Measurements from ENCODE around the gene SLC6A6.

DNA sequence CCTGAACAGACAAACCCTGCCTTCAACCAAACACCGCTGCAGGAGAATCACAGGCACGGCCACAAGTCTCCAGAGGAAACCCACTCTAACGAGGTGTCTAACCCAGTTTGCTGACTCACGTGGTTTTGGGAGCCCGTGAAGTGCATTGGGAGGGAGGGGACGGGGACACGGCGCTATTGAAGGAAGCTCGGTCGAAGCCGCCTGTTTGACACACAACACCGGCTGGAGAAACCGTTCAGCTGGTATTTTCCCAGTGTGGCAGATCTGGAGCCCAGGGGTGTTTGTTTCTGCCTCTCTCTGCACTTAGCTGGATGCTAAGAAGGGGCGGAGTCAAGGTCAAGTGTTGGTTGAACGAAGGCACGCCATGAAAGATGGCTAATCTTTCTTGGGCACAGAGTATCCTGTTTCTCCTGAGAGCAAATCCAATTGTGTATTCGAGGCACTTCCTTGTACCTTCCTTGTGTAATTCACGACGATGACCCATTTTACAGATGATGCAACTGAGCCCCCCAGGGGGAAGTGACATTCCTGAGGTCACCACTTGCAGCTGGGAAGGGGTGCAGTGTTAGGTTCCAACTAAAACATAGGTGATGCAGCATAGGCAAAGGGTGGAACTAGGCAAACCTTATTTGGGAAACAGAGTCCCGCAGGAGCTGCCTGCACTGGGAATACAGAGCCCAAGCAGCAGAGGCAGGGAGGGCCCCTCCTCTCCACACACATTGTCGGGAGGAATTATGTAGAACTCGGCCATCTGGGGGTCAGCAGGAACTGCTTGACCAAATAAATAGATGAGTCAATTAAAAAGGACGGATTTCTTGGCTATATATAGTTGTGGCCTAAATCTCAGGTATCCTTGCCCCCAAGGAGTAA, 22.5 kb downstream of the SLC6A6 start:
- TF ChIP-seq CTCF (IDR thresholded peaks at IDR 0.05), result no peak
- no peak for TF ChIP-seq POLR2A (IDR thresholded peaks at IDR 0.05)
